ENCODE measurements around the gene SERAC1. TPM values are rescaled to one million over a fixed set of nuclear protein-coding genes. Genes with fewer than 3 reads are reported as not detected.

The SERAC1 gene
- polyA plus RNA-seq, 2 donors = 5.3 to 6.1 TPM

GRCh38 chr6:158113802-158114201 lies 54.3 kb downstream of the SERAC1 start:
- no peaks in the 10 kb centered on the region for H3K9me3 ChIP-seq (ENCODE audit: control insufficient read depth in 2 of 2, insufficient read depth in 1 of 2, low read depth in 1 of 2, low read length in 1 of 2)
- H3K27ac ChIP-seq (ENCODE audit: low read depth in 2 of 2, low read length in 1 of 2) = no peak overlapping the region
- H3K4me3 ChIP-seq (ENCODE audit: low read depth in 1 of 2, low read length in 2 of 2) = no peak overlapping the region
- H3K27me3 ChIP-seq (ENCODE audit: control insufficient read depth in 1 of 2, insufficient read depth in 2 of 2, low read length in 2 of 2) = no peaks in the 10 kb centered on the region
- peaks cover 8 to 12% of the 10 kb centered on the region in 2 donors for H3K36me3 ChIP-seq (ENCODE audit: control insufficient read depth in 2 of 2, insufficient read depth in 2 of 2, low read length in 1 of 2)
- no peaks in the 10 kb centered on the region for H3K4me1 ChIP-seq (ENCODE audit: control insufficient read depth in 2 of 2, insufficient read depth in 2 of 2, low read length in 1 of 2)

- 98 to 100% methylated on average over 5 of the region's 5 CpGs for WGBS, 2 donors
- Histone ChIP-seq H3K27me3 (ENCODE audit: control insufficient read depth in 1 of 2, insufficient read depth in 2 of 2, low read length in 2 of 2) (no peaks in the 10 kb centered on the region), H3K4me3 (ENCODE audit: low read depth in 1 of 2, low read length in 2 of 2) (no peak overlapping the region), H3K36me3 (ENCODE audit: control insufficient read depth in 2 of 2, insufficient read depth in 2 of 2, low read length in 1 of 2) (peaks cover 1 to 10% of the 10 kb centered on the region in 2 donors), H3K4me1 (ENCODE audit: control insufficient read depth in 2 of 2, insufficient read depth in 2 of 2, low read length in 1 of 2) (no peaks in the 10 kb centered on the region), H3K9me3 (ENCODE audit: control insufficient read depth in 2 of 2, insufficient read depth in 1 of 2, low read depth in 1 of 2, low read length in 1 of 2) (no peaks in the 10 kb centered on the region), H3K27ac (ENCODE audit: low read depth in 2 of 2, low read length in 1 of 2) (no peak overlapping the region)
Measured at GRCh38 chr6:158111987-158112386, 56.1 kb downstream of the SERAC1 start.

- Histone ChIP-seq H3K27me3 (ENCODE audit: control insufficient read depth in 1 of 2, insufficient read depth in 2 of 2, low read length in 2 of 2) (no peaks in the 10 kb centered on the region), H3K4me1 (ENCODE audit: control insufficient read depth in 2 of 2, insufficient read depth in 2 of 2, low read length in 1 of 2) (no peaks in the 10 kb centered on the region), H3K9me3 (ENCODE audit: control insufficient read depth in 2 of 2, insufficient read depth in 1 of 2, low read depth in 1 of 2, low read length in 1 of 2) (no peaks in the 10 kb centered on the region), H3K27ac (ENCODE audit: low read depth in 2 of 2, low read length in 1 of 2) (no peak overlapping the region), H3K36me3 (ENCODE audit: control insufficient read depth in 2 of 2, insufficient read depth in 2 of 2, low read length in 1 of 2) (peaks cover 0 to 9% of the 10 kb centered on the region in 2 donors), H3K4me3 (ENCODE audit: low read depth in 1 of 2, low read length in 2 of 2) (no peak overlapping the region)
- 92 to 93% methylated on average over 5 of the region's 5 CpGs for WGBS, 2 donors
Measured at GRCh38 chr6:158110986-158111385, 57.1 kb downstream of the SERAC1 start.

- Histone ChIP-seq H3K4me1 (ENCODE audit: control insufficient read depth in 2 of 2, insufficient read depth in 2 of 2, low read length in 1 of 2) (no peaks in the 10 kb centered on the region), H3K9me3 (ENCODE audit: control insufficient read depth in 2 of 2, insufficient read depth in 1 of 2, low read depth in 1 of 2, low read length in 1 of 2) (no peaks in the 10 kb centered on the region), H3K36me3 (ENCODE audit: control insufficient read depth in 2 of 2, insufficient read depth in 2 of 2, low read length in 1 of 2) (peaks cover 0 to 4% of the 10 kb centered on the region in 2 donors), H3K27ac (ENCODE audit: low read depth in 2 of 2, low read length in 1 of 2) (no peak overlapping the region), H3K27me3 (ENCODE audit: control insufficient read depth in 1 of 2, insufficient read depth in 2 of 2, low read length in 2 of 2) (no peaks in the 10 kb centered on the region), H3K4me3 (ENCODE audit: low read depth in 1 of 2, low read length in 2 of 2) (no peak overlapping the region)
- 72 to 100% methylated on average over 2 of the region's 2 CpGs for WGBS, 2 donors
Measured at GRCh38 chr6:158109748-158110147, 58.3 kb downstream of the SERAC1 start.

GRCh38 chr6:158104696-158105095 lies 63.4 kb downstream of the SERAC1 start:
- WGBS, 2 donors = 88 to 91% methylated on average over 2 of the region's 2 CpGs

GRCh38 chr6:158103228-158103627 lies 64.8 kb downstream of the SERAC1 start:
- no peaks in the 10 kb centered on the region for H3K27me3 ChIP-seq (ENCODE audit: control insufficient read depth in 1 of 2, insufficient read depth in 2 of 2, low read length in 2 of 2)
- no peaks in the 10 kb centered on the region for H3K36me3 ChIP-seq (ENCODE audit: control insufficient read depth in 2 of 2, insufficient read depth in 2 of 2, low read length in 1 of 2)
- no peaks in the 10 kb centered on the region for H3K4me1 ChIP-seq (ENCODE audit: control insufficient read depth in 2 of 2, insufficient read depth in 2 of 2, low read length in 1 of 2)
- no peaks in the 10 kb centered on the region for H3K9me3 ChIP-seq (ENCODE audit: control insufficient read depth in 2 of 2, insufficient read depth in 1 of 2, low read depth in 1 of 2, low read length in 1 of 2)
- H3K4me3 ChIP-seq (ENCODE audit: low read depth in 1 of 2, low read length in 2 of 2) = no peak overlapping the region
- no peak overlapping the region for H3K27ac ChIP-seq (ENCODE audit: low read depth in 2 of 2, low read length in 1 of 2)
- 82 to 93% methylated on average over 4 of the region's 4 CpGs for WGBS, 2 donors

More at GRCh38 chr6:158104696-158105095, 63.4 kb downstream of the SERAC1 start:
- H3K27me3 ChIP-seq (ENCODE audit: control insufficient read depth in 1 of 2, insufficient read depth in 2 of 2, low read length in 2 of 2) = no peaks in the 10 kb centered on the region
- no peaks in the 10 kb centered on the region for H3K36me3 ChIP-seq (ENCODE audit: control insufficient read depth in 2 of 2, insufficient read depth in 2 of 2, low read length in 1 of 2)
- H3K4me3 ChIP-seq (ENCODE audit: low read depth in 1 of 2, low read length in 2 of 2) = no peak overlapping the region
- H3K9me3 ChIP-seq (ENCODE audit: control insufficient read depth in 2 of 2, insufficient read depth in 1 of 2, low read depth in 1 of 2, low read length in 1 of 2) = no peaks in the 10 kb centered on the region
- no peaks in the 10 kb centered on the region for H3K4me1 ChIP-seq (ENCODE audit: control insufficient read depth in 2 of 2, insufficient read depth in 2 of 2, low read length in 1 of 2)
- H3K27ac ChIP-seq (ENCODE audit: low read depth in 2 of 2, low read length in 1 of 2) = no peak overlapping the region

GRCh38 chr6:158095671-158096070 lies 72.4 kb downstream of the SERAC1 start:
- H3K4me1 ChIP-seq (ENCODE audit: control insufficient read depth in 2 of 2, insufficient read depth in 2 of 2, low read length in 1 of 2) = no peaks in the 10 kb centered on the region
- no peaks in the 10 kb centered on the region for H3K9me3 ChIP-seq (ENCODE audit: control insufficient read depth in 2 of 2, insufficient read depth in 1 of 2, low read depth in 1 of 2, low read length in 1 of 2)
- peaks cover 13 to 21% of the 10 kb centered on the region in 2 donors for H3K36me3 ChIP-seq (ENCODE audit: control insufficient read depth in 2 of 2, insufficient read depth in 2 of 2, low read length in 1 of 2)
- WGBS, 2 donors = 93 to 96% methylated on average over 14 to 15 of the region's 15 CpGs
- H3K4me3 ChIP-seq (ENCODE audit: low read depth in 1 of 2, low read length in 2 of 2) = no peak overlapping the region
- no peak overlapping the region for H3K27ac ChIP-seq (ENCODE audit: low read depth in 2 of 2, low read length in 1 of 2)
- H3K27me3 ChIP-seq (ENCODE audit: control insufficient read depth in 1 of 2, insufficient read depth in 2 of 2, low read length in 2 of 2) = no peaks in the 10 kb centered on the region

GRCh38 chr6:158095031-158095430 lies 73.0 kb downstream of the SERAC1 start:
- no peaks in the 10 kb centered on the region for H3K4me1 ChIP-seq (ENCODE audit: control insufficient read depth in 2 of 2, insufficient read depth in 2 of 2, low read length in 1 of 2)
- H3K27ac ChIP-seq (ENCODE audit: low read depth in 2 of 2, low read length in 1 of 2) = no peak overlapping the region
- no peaks in the 10 kb centered on the region for H3K9me3 ChIP-seq (ENCODE audit: control insufficient read depth in 2 of 2, insufficient read depth in 1 of 2, low read depth in 1 of 2, low read length in 1 of 2)
- no peaks in the 10 kb centered on the region for H3K27me3 ChIP-seq (ENCODE audit: control insufficient read depth in 1 of 2, insufficient read depth in 2 of 2, low read length in 2 of 2)
- 86 to 90% methylated on average over 5 to 6 of the region's 6 CpGs for WGBS, 2 donors
- no peak overlapping the region for H3K4me3 ChIP-seq (ENCODE audit: low read depth in 1 of 2, low read length in 2 of 2)
- H3K36me3 ChIP-seq (ENCODE audit: control insufficient read depth in 2 of 2, insufficient read depth in 2 of 2, low read length in 1 of 2) = peaks cover 13 to 21% of the 10 kb centered on the region in 2 donors

- 94 to 97% methylated on average over 9 of the region's 9 CpGs for WGBS, 2 donors
- Histone ChIP-seq H3K27ac (ENCODE audit: low read depth in 2 of 2, low read length in 1 of 2) (no peak overlapping the region), H3K4me1 (ENCODE audit: control insufficient read depth in 2 of 2, insufficient read depth in 2 of 2, low read length in 1 of 2) (no peaks in the 10 kb centered on the region), H3K36me3 (ENCODE audit: control insufficient read depth in 2 of 2, insufficient read depth in 2 of 2, low read length in 1 of 2) (peaks cover 13 to 24% of the 10 kb centered on the region in 2 donors), H3K9me3 (ENCODE audit: control insufficient read depth in 2 of 2, insufficient read depth in 1 of 2, low read depth in 1 of 2, low read length in 1 of 2) (no peaks in the 10 kb centered on the region), H3K4me3 (ENCODE audit: low read depth in 1 of 2, low read length in 2 of 2) (no peak overlapping the region), H3K27me3 (ENCODE audit: control insufficient read depth in 1 of 2, insufficient read depth in 2 of 2, low read length in 2 of 2) (no peaks in the 10 kb centered on the region)
Measured at GRCh38 chr6:158092806-158093205, 75.3 kb downstream of the SERAC1 start.

GRCh38 chr6:158087224-158087867 lies 80.7 kb downstream of the SERAC1 start:
- H3K36me3 ChIP-seq (ENCODE audit: control insufficient read depth in 2 of 2, insufficient read depth in 2 of 2, low read length in 1 of 2) = peaks cover 3 to 32% of the 10 kb centered on the region in 2 donors
- 87 to 89% methylated on average over 14 of the region's 14 CpGs for WGBS, 2 donors

More at GRCh38 chr6:158087224-158087867, 80.7 kb downstream of the SERAC1 start:
- no peaks in the 10 kb centered on the region for H3K9me3 ChIP-seq (ENCODE audit: control insufficient read depth in 2 of 2, insufficient read depth in 1 of 2, low read depth in 1 of 2, low read length in 1 of 2)
- H3K27me3 ChIP-seq (ENCODE audit: control insufficient read depth in 1 of 2, insufficient read depth in 2 of 2, low read length in 2 of 2) = no peaks in the 10 kb centered on the region
- no peak overlapping the region for H3K27ac ChIP-seq (ENCODE audit: low read depth in 2 of 2, low read length in 1 of 2)
- H3K4me1 ChIP-seq (ENCODE audit: control insufficient read depth in 2 of 2, insufficient read depth in 2 of 2, low read length in 1 of 2) = no peaks in the 10 kb centered on the region
- no peak overlapping the region for H3K4me3 ChIP-seq (ENCODE audit: low read depth in 1 of 2, low read length in 2 of 2)

Data from esophagus (tissue), 2 donors.